ENCODE measurements around the gene SLC16A7.

The SLC16A7 gene

DNA sequence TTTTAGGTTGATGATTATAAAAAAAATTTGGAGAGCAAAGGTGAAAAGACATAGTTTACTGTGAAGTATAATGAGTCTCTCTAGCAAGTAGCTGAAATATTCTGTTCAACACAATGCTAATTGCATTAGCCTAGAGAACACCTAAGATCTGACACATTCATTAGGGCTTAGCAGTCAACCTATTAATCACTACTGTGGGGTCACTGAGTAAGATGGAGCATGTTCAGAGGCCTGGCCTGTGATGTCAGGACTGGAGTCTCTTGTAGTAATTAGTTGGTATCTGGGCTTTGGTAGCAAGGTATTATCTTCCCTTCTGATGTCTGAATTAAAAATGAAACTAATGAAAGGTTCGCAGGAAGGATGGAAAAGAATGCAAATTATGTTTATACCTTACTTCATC, 112.7 kb downstream of the SLC16A7 start:
- no peaks in the 10 kb centered on the region for H3K4me1 ChIP-seq (ENCODE audit: control insufficient read depth, insufficient read depth, low read length, poor library complexity, severe bottlenecking)
- H3K27ac ChIP-seq (ENCODE audit: low read depth, low read length, severe bottlenecking) = no peak overlapping the region
- H3K36me3 ChIP-seq (ENCODE audit: control insufficient read depth, insufficient read depth, low read length) = no peaks in the 10 kb centered on the region
- no CpG with 5 or more reads among the region's 1 CpG for WGBS, 2 experiments (ENCODE audit: insufficient coverage in 2 of 2)
- H3K4me3 ChIP-seq (ENCODE audit: extremely low read depth, insufficient read depth, low read length, poor library complexity, severe bottlenecking) = no peak overlapping the region
- no peaks in the 10 kb centered on the region for H3K9me3 ChIP-seq (ENCODE audit: control insufficient read depth, low read length)

DNA sequence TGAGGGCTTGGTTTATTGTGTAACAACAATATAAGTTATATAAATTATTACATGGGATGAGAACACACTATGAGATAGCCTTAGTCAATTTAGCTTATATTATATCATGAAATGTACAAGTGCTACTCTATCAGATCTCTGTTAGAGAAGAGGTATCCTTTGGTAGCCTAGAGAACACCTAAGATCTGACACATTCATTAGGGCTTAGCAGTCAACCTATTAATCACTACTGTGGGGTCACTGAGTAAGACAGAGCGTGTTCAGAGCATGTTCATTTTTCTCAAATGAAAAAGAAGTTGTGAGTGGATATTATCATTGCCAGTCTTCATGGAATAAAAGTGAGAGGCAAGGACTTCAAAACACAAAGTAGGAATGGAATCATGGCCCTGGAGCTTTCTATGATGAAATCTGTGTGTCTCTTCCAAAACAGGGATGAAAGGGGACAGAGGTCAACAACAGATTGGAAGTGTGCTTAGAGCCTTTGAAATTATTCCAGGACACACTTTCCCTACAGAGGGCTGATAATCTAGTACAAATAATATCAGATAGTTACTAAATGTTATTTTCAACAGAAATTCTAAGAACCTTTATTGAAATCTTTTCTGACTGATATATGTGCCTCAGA, 114.3 kb downstream of the SLC16A7 start:
- no peak overlapping the region for H3K27ac ChIP-seq (ENCODE audit: low read depth, low read length, severe bottlenecking)
- no peaks in the 10 kb centered on the region for H3K4me1 ChIP-seq (ENCODE audit: control insufficient read depth, insufficient read depth, low read length, poor library complexity, severe bottlenecking)
- peaks cover 5% of the 10 kb centered on the region for H3K9me3 ChIP-seq (ENCODE audit: control insufficient read depth, low read length)
- WGBS, 2 experiments (ENCODE audit: insufficient coverage in 2 of 2) = 0% methylated on average over 1 of the region's 1 CpG; no CpG with 5 or more reads in 1 of the 2 experiments
- H3K36me3 ChIP-seq (ENCODE audit: control insufficient read depth, insufficient read depth, low read length) = no peaks in the 10 kb centered on the region
- no peak overlapping the region for H3K4me3 ChIP-seq (ENCODE audit: extremely low read depth, insufficient read depth, low read length, poor library complexity, severe bottlenecking)

DNA sequence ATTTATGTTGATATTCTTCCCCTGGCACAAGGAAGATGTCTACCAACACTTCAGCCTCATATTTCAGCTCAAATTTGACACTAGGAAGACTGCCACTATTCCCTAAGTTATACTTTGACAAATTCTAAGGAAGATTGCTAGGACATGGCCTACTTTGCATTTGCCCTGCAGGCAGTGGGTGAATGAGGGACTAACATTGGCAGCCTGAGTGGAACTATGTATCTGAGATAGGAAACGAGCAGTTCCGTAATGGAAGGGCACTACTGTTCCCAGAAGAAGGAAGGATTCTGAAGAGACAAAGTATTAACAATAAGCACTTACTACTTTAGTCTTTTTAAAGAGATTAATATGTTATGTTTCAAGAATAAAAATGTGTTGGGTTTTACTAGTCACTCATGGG, 115.1 kb downstream of the SLC16A7 start:
- Histone ChIP-seq H3K36me3 (ENCODE audit: control insufficient read depth, insufficient read depth, low read length) (no peaks in the 10 kb centered on the region), H3K27ac (ENCODE audit: low read depth, low read length, severe bottlenecking) (no peak overlapping the region), H3K9me3 (ENCODE audit: control insufficient read depth, low read length) (peaks cover 5% of the 10 kb centered on the region), H3K4me1 (ENCODE audit: control insufficient read depth, insufficient read depth, low read length, poor library complexity, severe bottlenecking) (no peaks in the 10 kb centered on the region), H3K4me3 (ENCODE audit: extremely low read depth, insufficient read depth, low read length, poor library complexity, severe bottlenecking) (no peak overlapping the region)
- no CpG with 5 or more reads among the region's 2 CpGs for WGBS, 2 experiments (ENCODE audit: insufficient coverage in 2 of 2)

DNA sequence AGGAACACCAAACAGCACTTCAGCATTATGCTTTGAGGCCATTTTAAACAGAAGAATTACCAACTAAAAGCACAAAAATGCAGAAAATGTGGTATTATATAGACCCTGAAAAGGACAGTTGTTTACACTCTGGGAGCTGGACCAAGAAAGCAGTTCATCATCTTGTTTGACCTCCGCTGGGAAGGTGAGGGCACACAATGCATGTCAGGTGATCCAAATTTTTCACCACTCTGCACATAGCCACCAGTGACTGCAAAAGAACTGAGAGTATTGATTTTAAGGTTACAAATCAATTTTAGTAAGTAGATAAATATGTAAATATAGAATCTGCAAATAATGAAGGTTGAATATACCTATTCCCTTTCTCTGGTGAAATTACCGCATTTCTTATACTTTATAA, 119.6 kb downstream of the SLC16A7 start:
- WGBS, 2 experiments (ENCODE audit: insufficient coverage in 2 of 2) = 80% methylated on average over 1 of the region's 2 CpGs; no CpG with 5 or more reads in 1 of the 2 experiments
- H3K27ac ChIP-seq (ENCODE audit: low read depth, low read length, severe bottlenecking) = no peak overlapping the region
- H3K36me3 ChIP-seq (ENCODE audit: control insufficient read depth, insufficient read depth, low read length) = no peaks in the 10 kb centered on the region

DNA sequence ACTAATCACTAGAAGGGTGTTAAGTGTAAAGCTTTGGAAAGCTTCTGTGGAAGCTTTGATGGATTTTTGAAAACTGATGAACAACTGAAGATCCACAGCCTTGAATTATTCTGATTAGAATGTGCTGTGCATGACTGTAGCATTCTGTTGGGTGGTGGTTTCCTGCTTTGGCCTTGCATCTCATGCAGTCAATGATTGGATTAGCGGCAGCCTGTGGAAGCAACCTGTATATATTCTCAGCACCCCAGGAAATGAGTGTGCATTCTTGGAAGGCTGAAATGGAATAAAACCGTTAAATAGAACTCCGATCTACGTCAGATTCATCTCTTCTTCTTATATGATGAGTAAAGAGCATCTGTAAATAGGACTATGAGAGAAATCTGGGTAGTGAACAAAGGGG, 120.2 kb downstream of the SLC16A7 start:
- H3K27ac ChIP-seq (ENCODE audit: low read depth, low read length, severe bottlenecking) = no peak overlapping the region
- 100% methylated on average over 3 of the region's 4 CpGs; no CpG with 5 or more reads in 1 of the 2 experiments for WGBS, 2 experiments (ENCODE audit: insufficient coverage in 2 of 2)
- H3K4me3 ChIP-seq (ENCODE audit: extremely low read depth, insufficient read depth, low read length, poor library complexity, severe bottlenecking) = no peak overlapping the region
- no peaks in the 10 kb centered on the region for H3K36me3 ChIP-seq (ENCODE audit: control insufficient read depth, insufficient read depth, low read length)
- peaks cover 5% of the 10 kb centered on the region for H3K9me3 ChIP-seq (ENCODE audit: control insufficient read depth, low read length)
- no peaks in the 10 kb centered on the region for H3K4me1 ChIP-seq (ENCODE audit: control insufficient read depth, insufficient read depth, low read length, poor library complexity, severe bottlenecking)

More for the DNA sequence above, 119.6 kb downstream of the SLC16A7 start:
- H3K4me3 ChIP-seq (ENCODE audit: extremely low read depth, insufficient read depth, low read length, poor library complexity, severe bottlenecking) = no peak overlapping the region
- H3K4me1 ChIP-seq (ENCODE audit: control insufficient read depth, insufficient read depth, low read length, poor library complexity, severe bottlenecking) = no peaks in the 10 kb centered on the region
- peaks cover 5% of the 10 kb centered on the region for H3K9me3 ChIP-seq (ENCODE audit: control insufficient read depth, low read length)

DNA sequence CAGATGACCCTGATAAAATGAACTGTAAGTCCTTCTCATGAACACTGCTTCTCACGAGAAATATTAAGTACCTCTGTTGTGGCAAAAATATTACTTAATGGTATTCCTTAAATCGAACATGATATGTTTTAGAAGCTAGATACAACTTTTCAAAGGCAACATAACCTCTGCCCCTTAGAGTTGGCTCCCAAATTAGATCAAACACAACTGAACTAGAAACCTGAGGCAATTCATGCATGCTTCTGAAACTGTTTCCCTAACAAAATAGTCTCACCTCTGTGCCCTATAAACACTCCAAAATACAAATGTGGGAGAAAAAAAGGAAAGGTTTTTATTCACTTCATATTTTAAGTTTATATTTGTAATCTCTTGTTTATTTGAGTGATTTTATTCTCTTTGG, 121.6 kb downstream of the SLC16A7 start:
- H3K4me1 ChIP-seq (ENCODE audit: control insufficient read depth, insufficient read depth, low read length, poor library complexity, severe bottlenecking) = no peaks in the 10 kb centered on the region
- WGBS, 2 experiments (ENCODE audit: insufficient coverage in 2 of 2) = 100% methylated on average over 1 of the region's 2 CpGs; no CpG with 5 or more reads in 1 of the 2 experiments
- peaks cover 5% of the 10 kb centered on the region for H3K9me3 ChIP-seq (ENCODE audit: control insufficient read depth, low read length)
- no peaks in the 10 kb centered on the region for H3K36me3 ChIP-seq (ENCODE audit: control insufficient read depth, insufficient read depth, low read length)
- H3K4me3 ChIP-seq (ENCODE audit: extremely low read depth, insufficient read depth, low read length, poor library complexity, severe bottlenecking) = no peak overlapping the region
- no peak overlapping the region for H3K27ac ChIP-seq (ENCODE audit: low read depth, low read length, severe bottlenecking)

DNA sequence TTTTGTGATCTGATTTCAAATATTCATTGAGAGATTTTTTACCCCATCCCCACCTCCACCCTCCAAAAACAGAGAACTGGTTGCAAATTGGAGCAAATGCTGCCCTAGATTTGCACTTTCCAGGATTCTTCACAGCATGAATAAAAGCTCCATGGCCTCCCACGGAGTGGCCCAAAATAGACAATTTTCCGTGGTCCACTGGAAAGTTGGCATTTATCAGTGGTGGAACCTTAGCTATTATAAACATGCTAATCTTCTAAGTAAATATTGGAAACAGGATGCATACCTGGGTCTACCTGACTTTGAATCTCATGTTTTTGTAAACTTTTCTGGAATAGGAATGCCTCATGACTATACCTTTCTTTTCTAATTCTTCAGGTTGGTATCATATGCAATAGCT, 123.9 kb downstream of the SLC16A7 start:
- H3K4me1 ChIP-seq (ENCODE audit: control insufficient read depth, insufficient read depth, low read length, poor library complexity, severe bottlenecking) = no peaks in the 10 kb centered on the region
- 60% methylated on average over 1 of the region's 2 CpGs; no CpG with 5 or more reads in 1 of the 2 experiments for WGBS, 2 experiments (ENCODE audit: insufficient coverage in 2 of 2)
- no peak overlapping the region for H3K27ac ChIP-seq (ENCODE audit: low read depth, low read length, severe bottlenecking)
- H3K4me3 ChIP-seq (ENCODE audit: extremely low read depth, insufficient read depth, low read length, poor library complexity, severe bottlenecking) = no peak overlapping the region
- no peaks in the 10 kb centered on the region for H3K9me3 ChIP-seq (ENCODE audit: control insufficient read depth, low read length)
- H3K36me3 ChIP-seq (ENCODE audit: control insufficient read depth, insufficient read depth, low read length) = no peaks in the 10 kb centered on the region

DNA sequence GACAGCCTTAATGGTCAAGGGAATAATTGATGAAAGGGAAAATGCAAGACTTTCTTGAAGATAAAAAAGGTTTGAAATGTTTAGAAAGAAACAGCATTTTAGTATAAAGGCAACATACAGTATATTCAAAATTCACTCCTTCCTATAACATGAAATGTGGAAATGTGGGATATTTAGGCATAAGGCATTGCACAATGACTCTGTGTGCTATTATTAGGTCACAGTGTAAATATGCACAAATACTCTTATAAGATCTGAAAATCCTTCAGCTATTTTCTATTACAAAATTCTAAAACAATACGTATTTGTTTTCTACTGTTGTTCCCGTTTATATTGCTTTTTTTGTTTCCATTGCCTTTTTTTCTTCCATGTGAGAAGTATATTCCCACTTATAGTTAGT, 127.7 kb downstream of the SLC16A7 start:
- Histone ChIP-seq H3K4me1 (ENCODE audit: control insufficient read depth, insufficient read depth, low read length, poor library complexity, severe bottlenecking) (no peaks in the 10 kb centered on the region), H3K9me3 (ENCODE audit: control insufficient read depth, low read length) (no peaks in the 10 kb centered on the region), H3K36me3 (ENCODE audit: control insufficient read depth, insufficient read depth, low read length) (no peaks in the 10 kb centered on the region), H3K4me3 (ENCODE audit: extremely low read depth, insufficient read depth, low read length, poor library complexity, severe bottlenecking) (no peak overlapping the region), H3K27ac (ENCODE audit: low read depth, low read length, severe bottlenecking) (no peak overlapping the region)
- no CpG with 5 or more reads among the region's 2 CpGs for WGBS, 2 experiments (ENCODE audit: insufficient coverage in 2 of 2)

DNA sequence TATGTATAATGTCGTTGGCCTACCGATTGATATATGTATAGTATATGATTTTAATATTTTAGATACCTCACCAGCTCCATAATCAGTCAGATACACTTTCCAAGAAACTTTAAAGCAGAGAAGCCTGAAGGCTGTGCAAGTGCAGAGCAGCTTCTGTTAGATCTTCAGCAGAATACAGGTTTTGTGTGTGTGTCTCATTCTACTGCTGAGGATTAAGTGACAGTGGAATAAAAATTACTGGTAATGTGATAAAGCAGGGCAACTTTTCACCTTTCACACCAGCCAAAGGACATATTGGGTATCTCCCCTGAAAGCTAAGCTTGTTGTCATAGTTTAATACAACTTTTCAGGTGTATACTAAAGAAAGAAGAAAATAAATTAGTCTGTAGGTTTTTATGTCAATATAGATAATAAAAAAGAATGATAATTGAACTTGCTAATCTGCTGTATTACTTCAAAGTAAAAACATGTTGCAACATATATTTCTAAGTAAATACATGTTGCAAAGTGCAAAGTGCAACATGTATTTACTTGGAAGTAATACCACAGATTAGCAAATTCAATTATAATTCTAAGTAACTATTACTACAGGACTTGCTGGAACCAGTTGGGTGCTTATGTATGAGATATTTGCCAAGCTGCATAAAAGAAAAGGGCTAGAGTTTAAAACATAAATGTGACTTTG, 128.3 kb downstream of the SLC16A7 start:
- Histone ChIP-seq H3K4me1 (ENCODE audit: control insufficient read depth, insufficient read depth, low read length, poor library complexity, severe bottlenecking) (no peaks in the 10 kb centered on the region), H3K9me3 (ENCODE audit: control insufficient read depth, low read length) (no peaks in the 10 kb centered on the region), H3K27ac (ENCODE audit: low read depth, low read length, severe bottlenecking) (no peak overlapping the region), H3K4me3 (ENCODE audit: extremely low read depth, insufficient read depth, low read length, poor library complexity, severe bottlenecking) (no peak overlapping the region), H3K36me3 (ENCODE audit: control insufficient read depth, insufficient read depth, low read length) (no peaks in the 10 kb centered on the region)
- WGBS, 2 experiments (ENCODE audit: insufficient coverage in 2 of 2) = no CpG with 5 or more reads among the region's 2 CpGs

DNA sequence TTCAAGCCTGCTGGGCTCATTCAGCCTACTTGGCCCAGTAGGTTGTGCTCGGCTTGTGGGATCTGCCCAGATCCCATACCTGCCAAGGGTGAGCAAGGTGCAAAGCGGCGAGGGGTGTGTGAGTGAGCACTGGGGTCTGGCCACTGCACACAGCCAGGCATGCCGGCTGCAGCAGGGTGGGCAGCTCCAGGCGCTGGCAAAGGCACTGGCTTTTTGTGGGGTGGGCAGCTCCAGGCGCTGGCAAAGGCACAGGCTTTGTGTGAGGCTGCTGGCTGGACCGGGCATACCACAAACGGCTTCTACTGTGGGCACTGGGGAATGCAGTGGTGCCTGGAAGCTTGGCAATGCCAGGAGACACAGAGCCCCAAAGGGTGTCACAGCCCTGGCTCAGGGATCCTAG, 137.4 kb downstream of the SLC16A7 start:
- H3K4me1 ChIP-seq (ENCODE audit: control insufficient read depth, insufficient read depth, low read length, poor library complexity, severe bottlenecking) = peaks cover 22% of the 10 kb centered on the region
- H3K36me3 ChIP-seq (ENCODE audit: control insufficient read depth, insufficient read depth, low read length) = no peaks in the 10 kb centered on the region
- no peaks in the 10 kb centered on the region for H3K9me3 ChIP-seq (ENCODE audit: control insufficient read depth, low read length)
- 88 to 98% methylated on average over 8 of the region's 8 CpGs for WGBS, 2 experiments (ENCODE audit: insufficient coverage in 2 of 2)
- no peak overlapping the region for H3K27ac ChIP-seq (ENCODE audit: low read depth, low read length, severe bottlenecking)
- no peak overlapping the region for H3K4me3 ChIP-seq (ENCODE audit: extremely low read depth, insufficient read depth, low read length, poor library complexity, severe bottlenecking)

DNA sequence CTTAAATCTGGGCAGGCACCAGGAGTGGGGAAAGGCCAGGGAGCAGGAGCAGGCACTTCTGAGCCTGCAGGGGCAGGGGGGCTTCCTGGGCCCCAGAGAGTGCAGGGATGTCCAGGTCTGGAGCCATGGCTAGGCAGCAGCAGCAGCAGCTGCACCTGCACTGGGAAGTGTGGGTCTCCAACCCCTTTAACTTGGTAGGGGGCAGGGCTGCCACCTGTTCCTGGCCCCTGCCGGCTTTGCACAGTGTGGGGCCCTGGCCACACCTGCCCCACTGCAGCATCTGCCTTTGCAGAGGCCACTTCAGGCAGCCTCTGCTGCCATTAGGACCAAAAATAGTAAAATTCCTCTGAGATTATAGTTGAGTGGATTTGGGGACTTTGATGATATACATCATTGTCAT, 138.5 kb downstream of the SLC16A7 start:
- no peak overlapping the region for H3K4me3 ChIP-seq (ENCODE audit: extremely low read depth, insufficient read depth, low read length, poor library complexity, severe bottlenecking)
- no peak overlapping the region for H3K27ac ChIP-seq (ENCODE audit: low read depth, low read length, severe bottlenecking)
- WGBS, 2 experiments (ENCODE audit: insufficient coverage in 2 of 2) = 60 to 88% methylated on average over 1 of the region's 1 CpG
- no peaks in the 10 kb centered on the region for H3K9me3 ChIP-seq (ENCODE audit: control insufficient read depth, low read length)
- no peaks in the 10 kb centered on the region for H3K36me3 ChIP-seq (ENCODE audit: control insufficient read depth, insufficient read depth, low read length)
- H3K4me1 ChIP-seq (ENCODE audit: control insufficient read depth, insufficient read depth, low read length, poor library complexity, severe bottlenecking) = peaks cover 22% of the 10 kb centered on the region
